NCI-H82 treated with DMSO at 0.1 percent for 48 hours (cell line): ENCODE measurements around the gene UGT3A1.
"Not testable (repeated sequence)": the region's sequence is repeated elsewhere in the genome, so short reads cannot be mapped to it uniquely, and the experiment has no call there.

Source experiments
- DNase-seq: peaks from one replicate; lab custom pipeline; 2025; ENCODE audit not compliant: unreplicated experiment; lab: John Stamatoyannopoulos, UW

Gene UGT3A1

GRCh38 chr5:35990941-35991611 lies at the start of gene UGT3A1:
Gene UGT3A1 (minus strand): TSS chr5:35991390. CDS start chr5:35991240, 150 bp downstream.
- DNase-seq: peak; percentile 98

GRCh38 chr5:36035696-36036095 lies 44.5 kb upstream of the UGT3A1 start:
- no peak for DNase-seq

- DNase-seq: not testable (repeated sequence)
These were observed 43.4 kb upstream of the UGT3A1 start for GRCh38 chr5:36034536-36035134.

- DNase-seq: no peak
These were observed 42.3 kb upstream of the UGT3A1 start for GRCh38 chr5:36033486-36033885.

- DNase-seq: no peak
These were observed 41.9 kb upstream of the UGT3A1 start for GRCh38 chr5:36033047-36033446.

- DNase-seq: no peak
These were observed 40.0 kb upstream of the UGT3A1 start for GRCh38 chr5:36031223-36031622.

- no peak for DNase-seq
These were observed 38.7 kb upstream of the UGT3A1 start for GRCh38 chr5:36029914-36030313.

GRCh38 chr5:36028816-36029465 lies 37.8 kb upstream of the UGT3A1 start:
- DNase-seq: no peak

GRCh38 chr5:36027711-36028110 lies 36.5 kb upstream of the UGT3A1 start:
- no peak for DNase-seq

GRCh38 chr5:36026706-36027465 lies 35.7 kb upstream of the UGT3A1 start:
- no peak for DNase-seq

GRCh38 chr5:36022246-36022645 lies 31.1 kb upstream of the UGT3A1 start:
- DNase-seq: not testable (repeated sequence)

- DNase-seq: not testable (repeated sequence)
These were observed 28.4 kb upstream of the UGT3A1 start for GRCh38 chr5:36019584-36019983.

- DNase-seq: no peak
These were observed 26.4 kb upstream of the UGT3A1 start for GRCh38 chr5:36017622-36018021.

GRCh38 chr5:36017004-36017403 lies 25.8 kb upstream of the UGT3A1 start:
- DNase-seq: no peak

GRCh38 chr5:36013182-36013581 lies 22.0 kb upstream of the UGT3A1 start:
- no peak for DNase-seq

- DNase-seq: no peak
These were observed 18.5 kb upstream of the UGT3A1 start for GRCh38 chr5:36009698-36010097.

GRCh38 chr5:36007366-36007765 lies 16.2 kb upstream of the UGT3A1 start:
- no peak for DNase-seq

GRCh38 chr5:36006163-36006562 lies 15.0 kb upstream of the UGT3A1 start:
- DNase-seq: no peak

GRCh38 chr5:36001032-36001431 lies 9.8 kb upstream of the UGT3A1 start:
- no peak for DNase-seq

GRCh38 chr5:35999547-35999946 lies 8.4 kb upstream of the UGT3A1 start:
- DNase-seq: no peak

- DNase-seq: no peak
These were observed 4.9 kb upstream of the UGT3A1 start for GRCh38 chr5:35996076-35996475.

GRCh38 chr5:35990520-35990919 lies 670 bp downstream of the UGT3A1 start:
- no peak for DNase-seq
